ENCODE data around the gene TMIGD3.

DNA sequence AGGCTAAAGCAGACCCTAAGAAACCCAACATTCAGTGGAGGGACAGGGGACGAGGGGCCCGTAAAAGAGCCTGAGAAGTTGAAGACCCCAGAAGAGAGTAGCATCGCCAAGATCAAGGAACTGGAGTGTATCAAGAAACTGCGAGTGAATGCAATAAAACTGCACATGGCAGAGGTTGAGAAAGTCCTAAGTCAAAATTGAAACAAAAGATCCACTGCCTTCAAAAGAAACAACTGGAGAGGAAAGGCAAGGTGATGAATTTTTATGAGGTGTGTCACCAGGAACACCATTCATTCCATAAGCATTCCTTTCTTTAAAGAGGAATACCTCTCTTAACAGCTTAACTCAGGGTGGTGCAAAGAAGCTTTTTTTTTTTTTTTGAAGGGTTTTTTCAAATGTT, 38.3 kb upstream of the TMIGD3 start:
- no peak for TF ChIP-seq EZH2 (IDR thresholded peaks at IDR 0.05; ENCODE audit: borderline replicate concordance, low read depth, low read length, severe bottlenecking)
- TF ChIP-seq, protein P1, sequence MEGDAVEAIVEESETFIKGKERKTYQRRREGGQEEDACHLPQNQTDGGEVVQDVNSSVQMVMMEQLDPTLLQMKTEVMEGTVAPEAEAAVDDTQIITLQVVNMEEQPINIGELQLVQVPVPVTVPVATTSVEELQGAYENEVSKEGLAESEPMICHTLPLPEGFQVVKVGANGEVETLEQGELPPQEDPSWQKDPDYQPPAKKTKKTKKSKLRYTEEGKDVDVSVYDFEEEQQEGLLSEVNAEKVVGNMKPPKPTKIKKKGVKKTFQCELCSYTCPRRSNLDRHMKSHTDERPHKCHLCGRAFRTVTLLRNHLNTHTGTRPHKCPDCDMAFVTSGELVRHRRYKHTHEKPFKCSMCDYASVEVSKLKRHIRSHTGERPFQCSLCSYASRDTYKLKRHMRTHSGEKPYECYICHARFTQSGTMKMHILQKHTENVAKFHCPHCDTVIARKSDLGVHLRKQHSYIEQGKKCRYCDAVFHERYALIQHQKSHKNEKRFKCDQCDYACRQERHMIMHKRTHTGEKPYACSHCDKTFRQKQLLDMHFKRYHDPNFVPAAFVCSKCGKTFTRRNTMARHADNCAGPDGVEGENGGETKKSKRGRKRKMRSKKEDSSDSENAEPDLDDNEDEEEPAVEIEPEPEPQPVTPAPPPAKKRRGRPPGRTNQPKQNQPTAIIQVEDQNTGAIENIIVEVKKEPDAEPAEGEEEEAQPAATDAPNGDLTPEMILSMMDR (IDR thresholded peaks at IDR 0.05; ENCODE audit: borderline replicate concordance, extremely low read depth, low read length, poor library complexity, severe bottlenecking) = no peak

Data from DND-41 (cell line).